HG03442 (cell line): ENCODE results near the gene AP1B1.
"Not testable (repeated sequence)": the region's sequence is repeated elsewhere in the genome, so short reads cannot be mapped to it uniquely, and the experiment has no call there.

ENCODE experiments used
- ATAC-seq: cut with Tn5 transposase; IDR thresholded peaks from one replicate; pipeline ENCODE4 v1.9.1; 2021; ENCODE audit warnings: mild to moderate bottlenecking, moderate library complexity; ENCODE audit not compliant: unreplicated experiment

The AP1B1 gene

GRCh38 chr22:29352778-29353177 lies 35.6 kb downstream of the AP1B1 start:
- no peak for ATAC-seq

- no peak for ATAC-seq
Measured at GRCh38 chr22:29351891-29352290, 36.5 kb downstream of the AP1B1 start.

- no peak for ATAC-seq
Measured at GRCh38 chr22:29351042-29351441, 37.3 kb downstream of the AP1B1 start.

DNA sequence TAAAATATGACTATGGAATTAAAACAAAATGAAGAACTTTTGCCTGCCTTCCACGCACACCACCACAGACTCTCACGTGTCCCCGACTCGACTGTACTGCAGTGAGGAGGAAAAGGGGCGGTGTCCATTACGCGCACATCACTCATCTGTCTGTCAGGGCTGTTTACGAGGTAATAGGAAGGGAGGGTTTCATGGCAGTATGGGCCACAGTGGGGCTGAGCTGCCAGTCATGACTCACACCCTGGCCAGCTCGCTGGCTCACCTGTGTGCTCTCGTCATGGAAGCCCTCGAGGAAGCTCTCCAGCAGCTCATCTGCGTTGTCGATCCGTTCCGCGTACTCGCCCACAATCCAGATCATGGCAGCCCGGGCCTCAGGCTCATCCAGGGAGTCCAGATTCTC lies 39.4 kb downstream of the AP1B1 start:
- ATAC-seq, result no peak

DNA sequence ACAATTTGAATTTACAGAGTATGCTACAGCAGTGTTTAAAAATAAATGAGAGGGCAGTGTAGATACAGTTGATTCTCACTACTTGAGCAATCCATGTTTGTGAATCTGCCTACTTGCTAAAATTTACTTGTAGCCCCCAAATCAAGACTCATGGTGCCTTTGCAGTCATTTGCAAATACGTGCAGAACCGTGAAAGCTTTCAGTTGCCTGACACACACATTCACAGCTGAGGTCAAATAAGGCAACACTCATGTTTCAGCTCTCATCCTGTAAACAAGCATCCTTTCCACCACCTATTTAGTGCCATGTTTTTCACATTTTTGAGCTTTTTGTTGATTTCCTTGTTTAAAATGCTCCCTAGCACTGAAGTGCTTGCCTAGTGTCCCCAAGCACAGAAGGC lies 40.3 kb downstream of the AP1B1 start:
- ATAC-seq, result no peak

GRCh38 chr22:29346659-29347058 lies 41.7 kb downstream of the AP1B1 start:
- ATAC-seq, result no peak

- ATAC-seq, result no peak
Measured at GRCh38 chr22:29345932-29346331, 42.4 kb downstream of the AP1B1 start.

GRCh38 chr22:29344889-29345288 lies 43.5 kb downstream of the AP1B1 start:
- not testable (repeated sequence) for ATAC-seq

DNA sequence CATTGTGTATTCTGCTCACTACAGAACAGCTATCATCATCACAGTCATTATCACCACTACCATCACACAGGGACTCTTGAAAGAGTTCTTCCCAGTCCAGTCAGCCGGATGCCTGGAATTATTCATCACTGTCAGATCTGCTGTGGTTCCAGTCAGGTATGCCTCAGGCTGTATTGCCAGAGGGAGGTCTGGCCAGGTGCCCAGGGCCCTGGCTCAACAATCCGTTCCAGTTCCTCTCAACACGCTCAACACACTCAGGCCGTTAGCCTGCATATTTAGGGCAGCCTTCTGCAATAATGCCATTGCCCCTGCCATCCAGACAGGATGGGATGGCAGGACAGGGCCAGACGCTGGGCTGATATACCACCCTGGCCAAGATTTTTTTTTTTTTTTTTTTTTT lies 44.2 kb downstream of the AP1B1 start:
- no peak for ATAC-seq

GRCh38 chr22:29343313-29343805 lies 45.0 kb downstream of the AP1B1 start:
- no peak for ATAC-seq

DNA sequence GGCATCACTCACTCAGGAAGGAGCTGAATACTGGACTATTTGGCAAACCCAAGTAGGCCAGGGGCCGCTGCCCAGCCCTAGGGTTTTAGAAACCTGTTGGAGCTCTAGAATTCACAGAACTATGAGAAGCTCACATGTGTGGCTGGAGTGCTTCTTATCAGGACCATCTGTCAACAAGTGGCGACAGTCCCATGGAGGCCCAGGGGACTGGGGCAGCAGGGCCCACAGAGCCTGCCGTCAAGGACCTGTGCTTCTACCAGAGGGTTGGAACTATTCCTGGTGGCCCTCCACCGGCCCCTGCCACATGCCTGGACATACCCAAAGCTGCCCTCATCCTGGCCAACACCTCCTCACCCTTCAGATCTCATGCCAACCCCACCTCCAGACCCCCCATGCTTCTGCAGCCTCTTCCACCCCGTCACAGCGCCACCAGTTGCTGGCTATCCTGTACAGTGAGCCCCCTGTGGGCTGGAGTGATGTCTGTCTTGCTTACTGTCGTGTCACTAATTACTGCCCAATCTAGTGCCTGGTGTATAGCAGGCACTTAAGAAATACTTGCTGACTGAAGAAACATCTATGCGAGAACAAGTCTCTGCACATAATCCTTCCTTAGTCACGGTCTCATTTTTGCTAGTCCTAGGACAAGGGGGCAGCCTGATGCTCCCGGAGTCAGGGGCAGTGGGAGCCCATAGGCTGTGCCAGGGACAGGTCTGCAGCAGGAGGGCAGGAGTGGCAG lies 45.6 kb downstream of the AP1B1 start:
- no peak for ATAC-seq

- ATAC-seq, result no peak
Measured at GRCh38 chr22:29342177-29342576, 46.2 kb downstream of the AP1B1 start.

GRCh38 chr22:29341849-29342127 lies 46.6 kb downstream of the AP1B1 start:
- ATAC-seq, result no peak

- no peak for ATAC-seq
Measured at GRCh38 chr22:29341056-29341848, 47.1 kb downstream of the AP1B1 start.

GRCh38 chr22:29340566-29340965 lies 47.8 kb downstream of the AP1B1 start:
- ATAC-seq, result no peak

DNA sequence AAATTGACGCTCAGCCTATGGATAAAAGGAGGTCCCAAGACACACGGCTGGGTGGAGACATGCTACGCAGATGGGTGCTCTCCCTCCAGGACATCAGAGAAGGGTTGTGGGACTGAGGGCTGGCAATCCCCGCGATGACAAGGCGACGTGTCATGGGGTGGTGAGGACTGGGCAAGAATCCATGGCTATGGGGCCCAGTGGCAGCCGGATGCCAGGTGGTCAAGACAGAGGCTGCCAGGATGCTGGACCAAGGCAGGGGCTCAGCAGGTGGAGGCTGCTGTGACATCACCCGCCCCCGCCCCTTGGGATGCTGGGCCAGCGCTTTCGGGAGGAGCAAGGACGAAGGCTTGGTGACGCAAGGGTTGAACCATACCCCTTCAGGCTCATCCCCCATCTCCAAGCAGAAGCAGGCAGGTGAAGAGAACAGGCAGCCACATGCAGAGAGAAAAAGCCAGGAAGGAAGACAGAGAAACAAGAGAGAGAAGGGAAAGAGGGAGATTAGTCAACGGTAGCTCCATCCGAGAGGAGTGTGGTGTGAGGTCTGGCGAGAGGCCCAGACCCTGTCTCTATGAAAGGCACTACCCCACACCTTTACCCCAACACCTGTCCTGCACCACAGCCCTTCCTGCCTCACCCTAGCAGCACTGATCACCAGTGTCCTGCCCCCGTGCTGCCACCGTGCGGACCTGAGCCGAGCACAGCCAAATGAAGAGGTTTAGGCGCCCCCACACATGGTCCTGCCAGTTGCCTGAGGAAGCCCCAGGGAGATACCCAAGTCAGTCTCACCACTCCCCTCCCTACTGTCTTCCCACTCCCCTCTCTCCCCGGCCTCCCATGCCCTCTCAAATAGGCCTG lies 48.8 kb downstream of the AP1B1 start:
- ATAC-seq, result no peak

GRCh38 chr22:29338398-29338797 lies 50.0 kb downstream of the AP1B1 start:
- no peak for ATAC-seq

DNA sequence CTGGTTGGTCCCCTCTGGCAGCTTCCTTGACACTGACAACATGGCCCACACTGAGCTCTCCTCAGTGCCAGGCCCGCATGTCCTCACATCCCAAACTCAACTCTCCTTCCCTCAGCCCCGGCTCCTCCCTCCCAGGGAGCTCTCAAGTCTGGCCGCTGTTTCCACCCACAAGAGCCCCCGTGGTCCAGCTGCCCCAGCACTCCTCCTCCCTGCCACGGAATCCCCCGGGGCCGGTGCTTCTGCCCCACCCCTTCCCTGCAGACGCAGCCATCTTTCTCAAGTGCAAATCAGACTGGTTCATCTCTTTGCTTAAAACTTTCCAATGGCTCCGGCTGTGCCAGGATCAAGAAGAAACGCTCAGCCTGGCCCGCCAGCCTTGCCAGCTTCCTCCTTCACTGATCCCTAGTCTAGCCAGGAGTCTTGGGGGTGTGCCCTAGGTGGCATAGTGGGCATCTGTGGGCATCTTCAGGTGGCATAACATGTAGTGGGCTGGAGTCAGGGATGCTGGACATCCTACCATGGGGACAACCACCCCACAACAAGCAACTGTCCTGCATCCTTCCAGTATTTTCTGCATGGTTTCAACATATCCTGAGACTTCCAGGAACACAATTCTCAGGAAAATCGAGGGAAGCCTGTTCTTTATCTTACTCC lies 50.6 kb downstream of the AP1B1 start:
- ATAC-seq, result no peak

- ATAC-seq, result no peak
Measured at GRCh38 chr22:29336751-29337490, 51.4 kb downstream of the AP1B1 start.

- no peak for ATAC-seq
Measured at GRCh38 chr22:29335656-29336055, 52.7 kb downstream of the AP1B1 start.
